Endothelial cell (in vitro differentiated cells): ENCODE measurements around the gene CACNA2D3. TPM values are rescaled to one million over a fixed set of nuclear protein-coding genes. Genes with fewer than 3 reads are reported as not detected.

Experiments
- DNase-seq: peaks from one replicate; pipeline ENCODE4 v3.0.0; 2021; ENCODE audit warnings: low spot score
- H3K27ac Mint-ChIP-seq: one replicate; pipeline ENCODE4 v1.8.0; 2021; ENCODE audit warnings: mixed read lengths, inconsistent platforms; ENCODE audit not compliant: unreplicated experiment
- H3K27me3 Mint-ChIP-seq: one replicate; pipeline ENCODE4 v1.8.0; 2021; ENCODE audit warnings: mild to moderate bottlenecking, moderate library complexity, mixed read lengths, inconsistent platforms; ENCODE audit not compliant: unreplicated experiment
- H3K36me3 Mint-ChIP-seq: one replicate; pipeline ENCODE4 v1.8.0; 2021; ENCODE audit warnings: mild to moderate bottlenecking, low read depth, mixed read lengths, inconsistent platforms; ENCODE audit not compliant: unreplicated experiment
- H3K4me1 Mint-ChIP-seq: one replicate; pipeline ENCODE4 v1.8.0; 2021; ENCODE audit warnings: mild to moderate bottlenecking, mixed read lengths, inconsistent platforms; ENCODE audit not compliant: unreplicated experiment
- H3K4me3 Mint-ChIP-seq: one replicate; pipeline ENCODE4 v1.8.0; 2021; ENCODE audit warnings: mild to moderate bottlenecking, mixed read lengths, inconsistent platforms; ENCODE audit not compliant: unreplicated experiment
- H3K9me3 Mint-ChIP-seq: one replicate; pipeline ENCODE4 v1.8.0; 2021; ENCODE audit warnings: mixed read lengths, inconsistent platforms; ENCODE audit not compliant: unreplicated experiment
- total RNA-seq: library from RNA; stranded (reverse); fragmentation: NEBNext Ultra II Directional; extraction: Animal tissue kit (Norgen Biotek cat#: 25700); gene quantifications from one replicate; pipeline ENCODE4 v1.2.1, GENCODE V29; 2021; ENCODE audit not compliant: unreplicated experiment
- TF ChIP-seq, protein P1 (sequence below): fragments of 200-600 bp; sonication (generic); IDR thresholded peaks from one replicate; pipeline ENCODE4 v1.5.0; 2021; ENCODE audit warnings: antibody characterized with exemption; ENCODE audit not compliant: unreplicated experiment

CACNA2D3 gene
- total RNA-seq, 1 donor from 2014 or later = 0.46 TPM

DNA sequence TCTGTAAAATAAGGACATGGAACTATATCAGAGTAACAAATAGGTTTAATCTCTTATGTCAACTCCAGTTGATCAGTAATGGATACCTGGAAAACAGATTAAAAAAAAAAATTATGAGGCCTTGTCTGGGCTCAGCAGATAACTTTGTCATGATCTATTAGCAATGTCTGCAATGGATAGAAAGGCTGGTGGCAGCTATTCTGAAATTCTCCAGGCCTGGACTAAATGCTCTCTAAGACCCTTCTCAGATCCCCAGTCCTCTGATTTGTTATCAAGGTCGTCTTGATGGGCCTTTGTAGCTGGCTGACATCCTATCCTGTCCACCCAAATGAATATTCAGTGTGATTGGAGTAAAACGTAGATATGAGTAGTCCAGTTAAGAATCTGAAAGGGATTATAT, 791.8 kb downstream of the CACNA2D3 start:
- Mint-ChIP-seq H3K9me3 (peaks cover 6% of the 10 kb centered on the region), H3K27ac (no peak overlapping the region)

DNA sequence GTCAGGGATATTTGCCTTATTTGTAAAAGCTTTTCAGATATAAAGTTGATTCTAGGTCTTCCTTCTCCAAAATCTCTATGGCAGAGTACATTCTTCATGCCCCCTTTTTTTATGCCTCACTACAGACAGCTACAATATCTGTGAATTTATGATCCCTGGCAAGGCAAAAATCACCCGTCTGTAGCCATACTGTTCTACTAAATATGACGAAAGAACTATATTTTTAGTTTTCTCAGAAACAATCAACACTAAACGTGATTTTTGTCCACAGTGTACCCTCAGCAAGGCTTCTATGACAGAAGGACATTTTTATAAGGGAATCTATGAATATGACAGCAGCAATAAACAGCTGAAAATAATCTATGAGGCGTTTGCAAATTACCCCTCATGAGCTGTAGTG, 792.8 kb downstream of the CACNA2D3 start:
- peaks cover 7% of the 10 kb centered on the region for H3K36me3 Mint-ChIP-seq
- no peaks in the 10 kb centered on the region for H3K4me1 Mint-ChIP-seq
- no peak overlapping the region for H3K27ac Mint-ChIP-seq

More for the DNA sequence above, 791.8 kb downstream of the CACNA2D3 start:
- Mint-ChIP-seq H3K27me3 (peaks cover 2% of the 10 kb centered on the region), H3K4me3 (no peak overlapping the region), H3K4me1 (no peaks in the 10 kb centered on the region), H3K36me3 (peaks cover 7% of the 10 kb centered on the region)
- TF ChIP-seq, protein P1, sequence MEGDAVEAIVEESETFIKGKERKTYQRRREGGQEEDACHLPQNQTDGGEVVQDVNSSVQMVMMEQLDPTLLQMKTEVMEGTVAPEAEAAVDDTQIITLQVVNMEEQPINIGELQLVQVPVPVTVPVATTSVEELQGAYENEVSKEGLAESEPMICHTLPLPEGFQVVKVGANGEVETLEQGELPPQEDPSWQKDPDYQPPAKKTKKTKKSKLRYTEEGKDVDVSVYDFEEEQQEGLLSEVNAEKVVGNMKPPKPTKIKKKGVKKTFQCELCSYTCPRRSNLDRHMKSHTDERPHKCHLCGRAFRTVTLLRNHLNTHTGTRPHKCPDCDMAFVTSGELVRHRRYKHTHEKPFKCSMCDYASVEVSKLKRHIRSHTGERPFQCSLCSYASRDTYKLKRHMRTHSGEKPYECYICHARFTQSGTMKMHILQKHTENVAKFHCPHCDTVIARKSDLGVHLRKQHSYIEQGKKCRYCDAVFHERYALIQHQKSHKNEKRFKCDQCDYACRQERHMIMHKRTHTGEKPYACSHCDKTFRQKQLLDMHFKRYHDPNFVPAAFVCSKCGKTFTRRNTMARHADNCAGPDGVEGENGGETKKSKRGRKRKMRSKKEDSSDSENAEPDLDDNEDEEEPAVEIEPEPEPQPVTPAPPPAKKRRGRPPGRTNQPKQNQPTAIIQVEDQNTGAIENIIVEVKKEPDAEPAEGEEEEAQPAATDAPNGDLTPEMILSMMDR = no peak
- DNase-seq = no peak

DNA sequence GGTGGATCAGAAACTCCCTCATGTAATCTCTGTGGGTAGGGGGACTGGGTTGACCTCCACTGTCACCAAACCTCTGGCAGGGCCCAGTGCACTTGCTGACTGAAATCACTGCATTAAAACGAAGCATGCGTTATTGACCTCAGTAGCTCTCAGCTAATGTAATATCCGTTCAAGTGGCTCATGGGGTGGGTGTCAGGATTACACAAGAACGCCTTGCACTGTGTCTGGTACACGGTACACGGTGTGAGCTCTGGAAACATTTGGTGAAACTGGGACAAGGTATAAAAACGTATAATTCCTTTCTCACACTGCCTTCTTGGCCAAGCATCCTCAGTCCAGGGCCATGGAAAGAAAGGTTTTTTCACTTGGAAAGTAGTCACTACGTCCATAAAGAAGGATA, 793.6 kb downstream of the CACNA2D3 start:
- Mint-ChIP-seq H3K27me3 (peaks cover 2% of the 10 kb centered on the region), H3K27ac (no peak overlapping the region), H3K4me3 (no peak overlapping the region), H3K4me1 (no peaks in the 10 kb centered on the region), H3K9me3 (peaks cover 6% of the 10 kb centered on the region), H3K36me3 (peaks cover 7% of the 10 kb centered on the region)
- TF ChIP-seq, protein P1 = no peak
- no peak for DNase-seq

More for the DNA sequence above, 792.8 kb downstream of the CACNA2D3 start:
- peaks cover 2% of the 10 kb centered on the region for H3K27me3 Mint-ChIP-seq
- no peak overlapping the region for H3K4me3 Mint-ChIP-seq
- DNase-seq = no peak
- TF ChIP-seq, protein P1 = no peak
- H3K9me3 Mint-ChIP-seq = peaks cover 6% of the 10 kb centered on the region

DNA sequence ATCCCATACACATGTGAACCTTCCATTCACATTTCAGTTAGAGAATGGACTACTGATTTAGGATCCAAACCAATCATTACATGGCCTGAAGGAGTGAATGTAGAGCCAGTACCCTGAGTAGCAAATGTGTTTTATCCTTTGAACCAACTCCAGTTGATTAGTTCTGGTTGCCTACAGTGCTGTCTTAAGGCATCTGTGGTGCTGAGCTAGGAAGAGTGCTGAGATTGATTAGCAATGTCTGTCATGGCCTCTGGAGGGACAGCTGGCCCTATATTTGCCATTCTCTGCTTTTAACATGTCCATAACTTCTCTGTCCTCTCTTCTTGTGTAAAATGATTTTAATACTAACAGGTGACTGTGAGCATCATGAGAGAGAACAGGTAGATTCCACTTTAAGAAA, 794.4 kb downstream of the CACNA2D3 start:
- peaks cover 7% of the 10 kb centered on the region for H3K36me3 Mint-ChIP-seq
- H3K27me3 Mint-ChIP-seq = peaks cover 2% of the 10 kb centered on the region
- H3K27ac Mint-ChIP-seq = no peak overlapping the region
- TF ChIP-seq, protein P1 = no peak
- no peak overlapping the region for H3K4me3 Mint-ChIP-seq
- no peaks in the 10 kb centered on the region for H3K4me1 Mint-ChIP-seq
- DNase-seq = no peak
- H3K9me3 Mint-ChIP-seq = peaks cover 6% of the 10 kb centered on the region

DNA sequence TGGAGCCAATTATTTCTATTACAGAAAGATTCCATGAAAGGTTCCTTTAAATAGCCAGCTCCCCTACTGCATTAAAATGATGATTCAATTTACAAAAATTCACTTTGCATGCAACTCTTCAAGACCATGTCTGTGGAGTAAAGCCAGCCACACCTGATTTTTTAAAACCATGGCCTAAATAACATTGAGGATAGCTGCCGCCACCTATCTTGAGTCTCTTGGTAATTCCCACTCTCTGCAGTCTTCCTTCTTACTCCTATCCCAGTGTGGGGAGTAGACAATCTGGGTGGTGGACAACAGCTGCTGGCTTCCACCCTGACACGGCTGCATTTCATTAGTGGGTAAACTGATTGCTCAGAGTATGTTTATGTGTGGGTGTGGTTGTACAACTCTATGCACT, 794.8 kb downstream of the CACNA2D3 start:
- DNase-seq = no peak
- H3K4me3 Mint-ChIP-seq = no peak overlapping the region
- peaks cover 2% of the 10 kb centered on the region for H3K27me3 Mint-ChIP-seq
- TF ChIP-seq, protein P1 = no peak
- H3K36me3 Mint-ChIP-seq = peaks cover 6% of the 10 kb centered on the region
- no peak overlapping the region for H3K27ac Mint-ChIP-seq
- H3K4me1 Mint-ChIP-seq = no peaks in the 10 kb centered on the region
- H3K9me3 Mint-ChIP-seq = peaks cover 5% of the 10 kb centered on the region
